Glutamatergic neuron (in vitro differentiated cells): ENCODE results near the gene FBXW7. TPM values are rescaled to one million over a fixed set of nuclear protein-coding genes. Genes with fewer than 3 reads are reported as not detected.

Experiments used
- DNase-seq: peaks from one replicate; pipeline ENCODE4 v3.0.0; 2022
- H3K27ac Mint-ChIP-seq: one replicate; pipeline ENCODE4 v1.8.0; 2020; ENCODE audit warnings: mild to moderate bottlenecking, mixed read lengths, inconsistent platforms; ENCODE audit not compliant: unreplicated experiment
- H3K27me3 Mint-ChIP-seq: one replicate; pipeline ENCODE4 v1.8.0; 2020; ENCODE audit warnings: mild to moderate bottlenecking, moderate library complexity, mixed read lengths, inconsistent platforms; ENCODE audit not compliant: unreplicated experiment
- H3K36me3 Mint-ChIP-seq: one replicate; pipeline ENCODE4 v1.8.0; 2020; ENCODE audit warnings: mild to moderate bottlenecking, mixed read lengths, inconsistent platforms; ENCODE audit not compliant: unreplicated experiment
- H3K4me1 Mint-ChIP-seq: one replicate; pipeline ENCODE4 v1.8.0; 2020; ENCODE audit warnings: mild to moderate bottlenecking, low read depth, mixed read lengths, inconsistent platforms; ENCODE audit not compliant: unreplicated experiment
- H3K4me3 Mint-ChIP-seq: one replicate; pipeline ENCODE4 v1.8.0; 2020; ENCODE audit warnings: mild to moderate bottlenecking, mixed read lengths, inconsistent platforms; ENCODE audit not compliant: unreplicated experiment
- H3K9me3 Mint-ChIP-seq: one replicate; pipeline ENCODE4 v1.8.0; 2020; ENCODE audit warnings: mild to moderate bottlenecking, moderate library complexity, mixed read lengths, inconsistent platforms; ENCODE audit not compliant: unreplicated experiment
- total RNA-seq: library from RNA; stranded (reverse); fragmentation: NEBNext Ultra II Directional; extraction: Animal tissue kit (Norgen Biotek cat#: 25700); gene quantifications from one replicate; pipeline ENCODE4 v1.2.1, GENCODE V29; 2021; ENCODE audit not compliant: unreplicated experiment
- TF ChIP-seq, protein P1 (sequence below): fragments of 200-600 bp; sonication (generic); IDR thresholded peaks from one replicate; pipeline ENCODE4 v1.5.0; 2021; ENCODE audit not compliant: partially characterized antibody, unreplicated experiment

FBXW7 gene
- total RNA-seq, 1 donor from 2014 or later: 57.5 TPM

DNA sequence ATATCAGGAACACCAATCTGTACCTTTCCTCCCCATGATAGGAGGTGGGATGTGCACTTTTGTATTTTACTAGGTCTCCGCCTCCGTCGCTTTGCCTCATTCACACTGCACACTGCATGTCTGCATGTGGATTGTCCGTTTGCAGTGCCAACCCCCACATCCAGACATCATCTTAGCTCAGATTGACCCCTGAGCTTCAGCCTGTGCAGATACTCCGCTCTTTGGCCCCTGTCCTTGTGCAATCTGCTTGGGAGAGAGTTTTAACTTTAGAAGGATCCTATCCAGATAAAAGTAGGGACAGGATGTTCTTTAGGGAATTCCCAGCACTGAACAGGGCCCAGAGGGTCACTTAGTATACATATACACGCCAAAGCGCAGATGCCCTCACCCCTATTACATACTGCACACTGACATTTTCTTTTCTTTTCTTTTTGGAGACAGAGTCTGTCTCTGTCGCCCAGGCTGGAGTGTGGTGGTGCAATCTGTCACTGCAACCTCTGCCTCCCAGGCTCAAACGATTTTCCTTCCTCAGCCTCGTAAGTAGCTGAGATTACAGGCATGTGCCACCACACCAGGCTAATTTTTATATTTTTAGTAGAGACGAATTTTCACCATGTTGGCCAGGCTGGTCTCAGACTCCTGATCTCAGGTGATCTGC is 43.3 kb upstream of the FBXW7 start:
- Mint-ChIP-seq H3K27me3 (no peaks in the 10 kb centered on the region), H3K4me3 (no peak overlapping the region), H3K36me3 (no peaks in the 10 kb centered on the region), H3K9me3 (no peaks in the 10 kb centered on the region), H3K27ac (no peak overlapping the region), H3K4me1 (peaks cover 3% of the 10 kb centered on the region)
- TF ChIP-seq, protein P1, sequence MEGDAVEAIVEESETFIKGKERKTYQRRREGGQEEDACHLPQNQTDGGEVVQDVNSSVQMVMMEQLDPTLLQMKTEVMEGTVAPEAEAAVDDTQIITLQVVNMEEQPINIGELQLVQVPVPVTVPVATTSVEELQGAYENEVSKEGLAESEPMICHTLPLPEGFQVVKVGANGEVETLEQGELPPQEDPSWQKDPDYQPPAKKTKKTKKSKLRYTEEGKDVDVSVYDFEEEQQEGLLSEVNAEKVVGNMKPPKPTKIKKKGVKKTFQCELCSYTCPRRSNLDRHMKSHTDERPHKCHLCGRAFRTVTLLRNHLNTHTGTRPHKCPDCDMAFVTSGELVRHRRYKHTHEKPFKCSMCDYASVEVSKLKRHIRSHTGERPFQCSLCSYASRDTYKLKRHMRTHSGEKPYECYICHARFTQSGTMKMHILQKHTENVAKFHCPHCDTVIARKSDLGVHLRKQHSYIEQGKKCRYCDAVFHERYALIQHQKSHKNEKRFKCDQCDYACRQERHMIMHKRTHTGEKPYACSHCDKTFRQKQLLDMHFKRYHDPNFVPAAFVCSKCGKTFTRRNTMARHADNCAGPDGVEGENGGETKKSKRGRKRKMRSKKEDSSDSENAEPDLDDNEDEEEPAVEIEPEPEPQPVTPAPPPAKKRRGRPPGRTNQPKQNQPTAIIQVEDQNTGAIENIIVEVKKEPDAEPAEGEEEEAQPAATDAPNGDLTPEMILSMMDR: no peak
- DNase-seq: no peak

DNA sequence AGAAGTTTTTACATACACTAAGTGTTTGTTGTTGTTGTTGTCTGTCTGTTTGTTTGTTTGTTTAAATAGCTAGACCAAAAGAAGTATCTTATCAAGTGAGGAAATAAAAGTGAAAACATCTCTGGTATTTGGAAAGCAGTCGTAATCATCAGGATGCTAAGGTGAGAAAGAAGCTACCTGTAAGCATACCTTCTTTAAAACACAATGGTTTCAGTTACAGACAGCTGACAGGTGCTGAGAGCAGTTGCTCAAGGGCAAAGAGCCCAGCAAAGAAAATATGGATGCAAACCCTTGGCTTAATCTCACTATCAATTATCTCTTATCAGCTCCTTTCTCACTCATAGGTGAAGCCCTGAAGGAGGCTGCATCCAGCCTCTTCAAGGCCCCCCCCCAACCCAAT is 42.8 kb upstream of the FBXW7 start:
- TF ChIP-seq, protein P1: no peak
- Mint-ChIP-seq H3K36me3 (no peaks in the 10 kb centered on the region), H3K4me3 (no peak overlapping the region), H3K27ac (no peak overlapping the region), H3K4me1 (peaks cover 3% of the 10 kb centered on the region), H3K27me3 (no peaks in the 10 kb centered on the region), H3K9me3 (no peaks in the 10 kb centered on the region)
- DNase-seq: no peak

DNA sequence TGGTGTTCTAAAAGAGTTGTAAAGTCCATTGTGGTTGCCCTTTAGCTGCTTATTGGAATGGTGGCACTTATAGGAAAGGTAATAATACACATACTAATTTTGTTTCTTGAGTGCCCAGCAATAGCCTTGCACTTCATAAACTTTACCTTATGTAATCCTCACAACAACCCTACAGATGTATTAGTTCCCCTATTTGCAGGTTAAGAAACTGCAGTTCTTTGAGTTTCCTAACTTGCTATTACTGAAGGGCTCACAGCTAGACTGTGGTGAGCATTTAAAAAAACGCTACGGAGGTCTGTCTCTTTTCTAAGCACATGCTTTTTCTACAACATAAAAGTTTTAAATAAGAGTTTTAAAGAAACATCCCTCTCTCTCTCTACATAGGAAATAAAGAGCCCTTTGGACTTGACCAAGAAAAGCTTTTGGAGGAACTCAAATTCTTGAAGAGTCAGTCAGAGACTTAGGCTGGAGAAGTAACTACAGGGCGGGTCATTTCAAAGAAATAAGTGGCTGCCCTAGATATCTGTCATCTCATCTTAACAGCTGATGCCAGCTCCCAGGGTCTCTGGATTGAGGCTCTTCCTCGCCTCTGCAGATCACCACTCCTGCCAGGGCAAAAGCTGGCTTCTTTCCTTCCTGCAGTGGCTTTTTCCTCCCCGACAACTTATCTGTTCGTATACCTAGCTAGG is 42.0 kb upstream of the FBXW7 start:
- Mint-ChIP-seq H3K4me1 (peaks cover 3% of the 10 kb centered on the region), H3K27me3 (no peaks in the 10 kb centered on the region), H3K27ac (no peak overlapping the region), H3K36me3 (no peaks in the 10 kb centered on the region), H3K4me3 (no peak overlapping the region), H3K9me3 (no peaks in the 10 kb centered on the region)
- DNase-seq: no peak
- TF ChIP-seq, protein P1: no peak

DNA sequence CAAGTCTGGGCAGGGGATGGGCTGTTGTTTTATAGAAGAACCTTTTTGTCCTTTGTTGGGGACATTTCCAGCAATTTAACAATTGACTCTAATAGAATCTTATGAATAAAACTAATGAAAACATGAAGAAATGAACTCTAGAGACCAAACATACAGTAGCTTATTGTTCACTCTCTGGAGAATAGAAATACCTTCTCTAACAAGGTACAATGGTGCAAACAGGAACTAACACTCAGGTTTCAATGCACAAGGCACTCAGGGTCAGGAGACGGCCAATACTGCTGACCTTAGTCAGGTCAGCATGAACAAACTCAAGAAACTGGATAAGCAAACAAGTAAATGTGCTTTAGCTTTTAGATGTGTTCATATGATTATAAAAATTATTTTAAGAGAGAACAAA is 39.6 kb upstream of the FBXW7 start:
- TF ChIP-seq, protein P1: no peak
- Mint-ChIP-seq H3K27me3 (no peaks in the 10 kb centered on the region), H3K4me3 (no peak overlapping the region), H3K9me3 (no peaks in the 10 kb centered on the region), H3K4me1 (peaks cover 3% of the 10 kb centered on the region), H3K36me3 (no peaks in the 10 kb centered on the region), H3K27ac (no peak overlapping the region)
- no peak for DNase-seq

DNA sequence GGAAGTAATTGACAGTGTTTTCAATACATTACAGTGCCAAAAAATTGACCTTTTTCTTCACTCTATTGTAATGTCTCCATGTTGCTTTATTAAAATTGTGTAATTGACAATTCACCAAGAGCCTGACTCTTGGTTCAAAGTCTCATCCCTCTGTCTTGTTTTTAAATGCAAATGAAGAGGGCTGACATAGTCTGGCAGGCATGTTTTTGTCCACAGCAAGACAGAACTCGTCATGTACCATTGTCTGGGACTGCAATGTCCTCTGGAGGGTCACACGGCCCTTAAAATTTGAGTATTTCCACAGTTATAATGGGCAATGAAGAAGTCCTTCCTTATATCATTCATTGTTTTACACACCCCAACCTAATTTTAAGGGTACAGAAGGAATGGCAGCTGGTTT is 38.0 kb upstream of the FBXW7 start:
- Mint-ChIP-seq H3K27me3 (no peaks in the 10 kb centered on the region), H3K9me3 (no peaks in the 10 kb centered on the region), H3K4me1 (no peaks in the 10 kb centered on the region), H3K4me3 (no peak overlapping the region), H3K36me3 (no peaks in the 10 kb centered on the region), H3K27ac (no peak overlapping the region)
- DNase-seq: no peak
- TF ChIP-seq, protein P1: no peak
